GM12865 (cell line): ENCODE measurements around the gene DTHD1.

ENCODE experiments used
- DNase-seq: peaks from one replicate; pipeline ENCODE4 v3.0.0; 2010; ENCODE audit warnings: low read depth
- H3K4me3 ChIP-seq: 2 replicates; pipeline ENCODE4 v1.5.1; 2011; ENCODE audit warnings: mild to moderate bottlenecking, low read depth, low read length, control low read depth
- TF ChIP-seq, protein P1 (sequence below): IDR thresholded peaks from 2 replicates; pipeline ENCODE4 v1.5.1; 2011; ENCODE audit warnings: low read length, control low read depth, low read depth, inconsistent platforms; ENCODE audit not compliant: insufficient read depth; ENCODE audit errors: missing control alignments

The DTHD1 gene

DNA sequence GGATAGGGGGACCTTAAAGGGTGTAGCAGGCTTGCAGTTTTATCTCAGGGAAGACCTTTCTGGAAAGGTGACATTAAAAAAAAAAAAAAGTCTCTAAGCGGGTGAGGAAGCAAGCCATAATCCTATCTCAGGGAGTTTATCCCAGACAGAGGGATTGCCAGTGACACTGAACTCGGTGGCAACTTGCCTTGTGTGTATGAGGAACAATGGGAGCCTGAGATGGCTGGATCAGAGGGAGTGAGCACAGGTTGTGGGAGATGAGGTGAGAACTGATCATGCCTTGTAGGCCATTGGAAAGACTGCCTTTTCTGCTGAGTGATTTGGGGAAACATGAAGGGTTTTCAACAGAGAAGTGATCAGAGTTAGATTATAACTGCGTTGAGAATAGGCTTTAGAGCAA, 31.1 kb downstream of the DTHD1 start:
- no peak for DNase-seq
- no peak overlapping the region for H3K4me3 ChIP-seq
- TF ChIP-seq, protein P1, sequence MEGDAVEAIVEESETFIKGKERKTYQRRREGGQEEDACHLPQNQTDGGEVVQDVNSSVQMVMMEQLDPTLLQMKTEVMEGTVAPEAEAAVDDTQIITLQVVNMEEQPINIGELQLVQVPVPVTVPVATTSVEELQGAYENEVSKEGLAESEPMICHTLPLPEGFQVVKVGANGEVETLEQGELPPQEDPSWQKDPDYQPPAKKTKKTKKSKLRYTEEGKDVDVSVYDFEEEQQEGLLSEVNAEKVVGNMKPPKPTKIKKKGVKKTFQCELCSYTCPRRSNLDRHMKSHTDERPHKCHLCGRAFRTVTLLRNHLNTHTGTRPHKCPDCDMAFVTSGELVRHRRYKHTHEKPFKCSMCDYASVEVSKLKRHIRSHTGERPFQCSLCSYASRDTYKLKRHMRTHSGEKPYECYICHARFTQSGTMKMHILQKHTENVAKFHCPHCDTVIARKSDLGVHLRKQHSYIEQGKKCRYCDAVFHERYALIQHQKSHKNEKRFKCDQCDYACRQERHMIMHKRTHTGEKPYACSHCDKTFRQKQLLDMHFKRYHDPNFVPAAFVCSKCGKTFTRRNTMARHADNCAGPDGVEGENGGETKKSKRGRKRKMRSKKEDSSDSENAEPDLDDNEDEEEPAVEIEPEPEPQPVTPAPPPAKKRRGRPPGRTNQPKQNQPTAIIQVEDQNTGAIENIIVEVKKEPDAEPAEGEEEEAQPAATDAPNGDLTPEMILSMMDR: no peak

DNA sequence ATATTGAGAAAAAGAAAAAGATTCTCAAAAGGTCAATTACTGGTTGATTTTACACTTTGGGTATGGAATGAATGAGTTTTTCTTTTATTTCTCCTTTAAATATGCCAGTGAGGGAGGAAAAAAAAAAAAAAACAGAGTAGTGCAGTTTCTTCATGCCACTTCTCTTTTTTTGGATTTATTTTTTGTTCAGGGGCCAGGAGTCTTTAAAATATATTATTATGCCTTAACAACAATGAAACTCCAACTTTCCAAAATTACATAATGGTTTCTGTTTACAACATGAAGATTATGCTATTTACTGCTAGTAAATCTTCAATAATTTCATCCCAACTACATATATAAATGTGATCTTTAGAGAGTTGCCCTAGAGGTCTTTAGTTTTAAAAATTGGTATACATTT, 31.9 kb downstream of the DTHD1 start:
- H3K4me3 ChIP-seq: no peak overlapping the region
- DNase-seq: no peak
- TF ChIP-seq, protein P1: no peak

GRCh38 chr4:36313703-36314102, 32.3 kb downstream of the DTHD1 start:
- TF ChIP-seq, protein P1: no peak
- H3K4me3 ChIP-seq: no peak overlapping the region
- no peak for DNase-seq

- no peak overlapping the region for H3K4me3 ChIP-seq
- TF ChIP-seq, protein P1: no peak
- DNase-seq: no peak
These were observed 35.2 kb downstream of the DTHD1 start for GRCh38 chr4:36316607-36317006.

GRCh38 chr4:36317721-36318120, 36.3 kb downstream of the DTHD1 start:
- DNase-seq: no peak
- TF ChIP-seq, protein P1: no peak
- H3K4me3 ChIP-seq: no peak overlapping the region

- no peak overlapping the region for H3K4me3 ChIP-seq
- TF ChIP-seq, protein P1: no peak
- peak; percentile 58 for DNase-seq
These were observed 38.9 kb downstream of the DTHD1 start for GRCh38 chr4:36320117-36320896.

- TF ChIP-seq, protein P1: no peak
- no peak overlapping the region for H3K4me3 ChIP-seq
- no peak for DNase-seq
These were observed 39.8 kb downstream of the DTHD1 start for GRCh38 chr4:36321176-36321575.
